Endodermal cell (in vitro differentiated cells): ENCODE measurements around the gene PTPRE. TPM values are rescaled to one million over a fixed set of nuclear protein-coding genes. Genes with fewer than 3 reads are reported as not detected.

Source experiments
- DNase-seq: peaks from one replicate; pipeline ENCODE4 v3.0.0-alpha.2; 2017
- H3K27ac ChIP-seq: 2 replicates; pipeline ENCODE4 v1.5.1; 2013; ENCODE audit warnings: mild to moderate bottlenecking, low read depth, low read length, moderate library complexity
- H3K27me3 ChIP-seq: 2 replicates; pipeline ENCODE4 v1.6.1; 2013; ENCODE audit warnings: mild to moderate bottlenecking, low read length, moderate library complexity; ENCODE audit not compliant: insufficient read depth, control insufficient read depth, poor library complexity, severe bottlenecking
- H3K36me3 ChIP-seq: 2 replicates; pipeline ENCODE4 v1.7.0; 2013; ENCODE audit warnings: mild to moderate bottlenecking, low read length, moderate library complexity; ENCODE audit not compliant: control insufficient read depth, insufficient read depth
- H3K4me1 ChIP-seq: one replicate; pipeline ENCODE4 v1.7.0; 2013; ENCODE audit warnings: low read length; ENCODE audit not compliant: control insufficient read depth, insufficient read depth
- H3K4me3 ChIP-seq: 2 replicates; pipeline ENCODE4 v1.5.1; 2013; ENCODE audit warnings: mild to moderate bottlenecking, low read length, moderate library complexity
- H3K9ac ChIP-seq: 2 replicates; pipeline ENCODE4 v1.6.1; 2013; ENCODE audit warnings: mild to moderate bottlenecking, low read length, moderate library complexity; ENCODE audit not compliant: poor library complexity, severe bottlenecking; ENCODE audit errors: extremely low read depth
- H3K9me3 ChIP-seq: 2 replicates; pipeline ENCODE4 v1.6.1; 2013; ENCODE audit warnings: mild to moderate bottlenecking, low read length, moderate library complexity; ENCODE audit not compliant: control insufficient read depth
- H3K27ac Mint-ChIP-seq: 2 replicates; pipeline ENCODE4 v1.8.0; 2020; ENCODE audit warnings: mixed read lengths
- H3K27me3 Mint-ChIP-seq: 2 replicates; pipeline ENCODE4 v1.8.0; 2021; ENCODE audit warnings: mild to moderate bottlenecking, mixed read lengths; ENCODE audit not compliant: insufficient read depth
- H3K36me3 Mint-ChIP-seq: 2 replicates; pipeline ENCODE4 v1.8.0; 2020; ENCODE audit warnings: low read depth, mixed read lengths
- H3K4me1 Mint-ChIP-seq: 2 replicates; pipeline ENCODE4 v1.8.0; 2020; ENCODE audit warnings: mixed read lengths
- H3K4me3 Mint-ChIP-seq: 2 replicates; pipeline ENCODE4 v1.8.0; 2020; ENCODE audit warnings: mild to moderate bottlenecking, moderate library complexity, mixed read lengths
- H3K9me3 Mint-ChIP-seq: 2 replicates; pipeline ENCODE4 v1.8.0; 2020; ENCODE audit warnings: mild to moderate bottlenecking, mixed read lengths
- WGBS, 2 experiments: methylation state at CpG; one replicate each; pipeline versions ENCODE4 v1.1.5 to v1.1.7; 2013; ENCODE audit warnings: missing lambda C conversion rate in 2 of 2, mixed read lengths in 1 of 2; ENCODE audit not compliant: insufficient coverage in 1 of 2, insufficient read length in 1 of 2; 5-methylcytosine and 5-hydroxymethylcytosine counted together
- total RNA-seq, 2 donors: library from RNA; stranded (reverse); fragmentation: NEBNext Ultra II Directional in 1 of 2; extraction: Animal tissue kit (Norgen Biotek cat#: 25700) in 1 of 2; gene quantifications; 2 replicates in 1 of 2; 3 replicates in 1 of 2; pipeline ENCODE4 v1.2.1, GENCODE V29; 2021
- TF ChIP-seq, protein P1 (sequence below): fragments of 200-600 bp; sonication (generic); conservative IDR thresholded peaks from 2 replicates; pipeline ENCODE4 v1.5.0; 2021; ENCODE audit warnings: antibody characterized with exemption, mild to moderate bottlenecking

Gene PTPRE
- total RNA-seq, 2 donors from 2014 or later, result 0.75 to 3.0 TPM

- H3K27me3 ChIP-seq, result no peaks in the 10 kb centered on the region
- H3K9me3 Mint-ChIP-seq, result no peaks in the 10 kb centered on the region
- no peak overlapping the region for H3K4me3 ChIP-seq
- H3K27ac ChIP-seq, result no peak overlapping the region
- no peaks in the 10 kb centered on the region for H3K36me3 ChIP-seq
- TF ChIP-seq, protein P1, sequence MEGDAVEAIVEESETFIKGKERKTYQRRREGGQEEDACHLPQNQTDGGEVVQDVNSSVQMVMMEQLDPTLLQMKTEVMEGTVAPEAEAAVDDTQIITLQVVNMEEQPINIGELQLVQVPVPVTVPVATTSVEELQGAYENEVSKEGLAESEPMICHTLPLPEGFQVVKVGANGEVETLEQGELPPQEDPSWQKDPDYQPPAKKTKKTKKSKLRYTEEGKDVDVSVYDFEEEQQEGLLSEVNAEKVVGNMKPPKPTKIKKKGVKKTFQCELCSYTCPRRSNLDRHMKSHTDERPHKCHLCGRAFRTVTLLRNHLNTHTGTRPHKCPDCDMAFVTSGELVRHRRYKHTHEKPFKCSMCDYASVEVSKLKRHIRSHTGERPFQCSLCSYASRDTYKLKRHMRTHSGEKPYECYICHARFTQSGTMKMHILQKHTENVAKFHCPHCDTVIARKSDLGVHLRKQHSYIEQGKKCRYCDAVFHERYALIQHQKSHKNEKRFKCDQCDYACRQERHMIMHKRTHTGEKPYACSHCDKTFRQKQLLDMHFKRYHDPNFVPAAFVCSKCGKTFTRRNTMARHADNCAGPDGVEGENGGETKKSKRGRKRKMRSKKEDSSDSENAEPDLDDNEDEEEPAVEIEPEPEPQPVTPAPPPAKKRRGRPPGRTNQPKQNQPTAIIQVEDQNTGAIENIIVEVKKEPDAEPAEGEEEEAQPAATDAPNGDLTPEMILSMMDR, result no peak
- H3K4me1 Mint-ChIP-seq, result peaks cover 4% of the 10 kb centered on the region
- H3K9ac ChIP-seq, result no peak overlapping the region
- H3K4me1 ChIP-seq, result peaks cover 5% of the 10 kb centered on the region
- H3K36me3 Mint-ChIP-seq, result no peaks in the 10 kb centered on the region
- no peak for DNase-seq
- no peaks in the 10 kb centered on the region for H3K9me3 ChIP-seq
- H3K4me3 Mint-ChIP-seq, result no peak overlapping the region
- H3K27ac Mint-ChIP-seq, result no peak overlapping the region
- H3K27me3 Mint-ChIP-seq, result peaks cover 15% of the 10 kb centered on the region
- 79 to 85% methylated on average over 8 to 11 of the region's 11 CpGs for WGBS, 2 experiments
Measured at GRCh38 chr10:127920306-127921074, 13.6 kb downstream of the PTPRE start.

GRCh38 chr10:127921075-127921752, 14.3 kb downstream of the PTPRE start:
- Histone ChIP-seq H3K4me3 (no peak overlapping the region), H3K4me1 (peaks cover 10% of the 10 kb centered on the region), H3K36me3 (no peaks in the 10 kb centered on the region), H3K27ac (no peak overlapping the region), H3K9ac (no peak overlapping the region), H3K27me3 (no peaks in the 10 kb centered on the region), H3K9me3 (no peaks in the 10 kb centered on the region)
- Mint-ChIP-seq H3K4me3 (no peak overlapping the region), H3K27ac (no peak overlapping the region), H3K36me3 (no peaks in the 10 kb centered on the region), H3K9me3 (no peaks in the 10 kb centered on the region), H3K27me3 (peaks cover 15% of the 10 kb centered on the region), H3K4me1 (peaks cover 11% of the 10 kb centered on the region)
- DNase-seq, result peak; percentile 29
- TF ChIP-seq, protein P1, result no peak
- WGBS, 2 experiments, result 92 to 93% methylated on average over 9 to 11 of the region's 11 CpGs

DNA sequence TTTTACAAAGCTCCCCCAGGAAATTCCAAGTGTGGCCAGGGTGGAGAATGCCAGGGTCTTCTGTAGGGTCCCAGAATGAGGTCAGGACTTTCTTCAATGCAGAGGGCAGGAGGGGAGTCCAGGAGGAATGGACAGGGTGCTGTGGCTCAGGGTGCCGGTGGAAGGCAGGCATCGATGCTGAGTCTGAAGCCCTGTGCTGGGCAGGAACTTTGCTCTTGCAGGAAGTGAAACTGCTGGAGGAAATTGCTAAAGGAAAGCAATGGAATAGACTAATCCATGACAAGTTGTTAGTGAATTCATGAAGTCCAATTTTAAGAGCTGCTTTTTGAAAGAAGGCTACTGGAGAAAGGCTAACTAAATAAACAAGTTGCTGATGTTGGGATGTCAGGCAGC, 14.8 kb downstream of the PTPRE start:
- Histone ChIP-seq H3K36me3 (no peaks in the 10 kb centered on the region), H3K4me1 (peaks cover 10% of the 10 kb centered on the region), H3K9ac (no peak overlapping the region), H3K4me3 (no peak overlapping the region), H3K27ac (no peak overlapping the region), H3K27me3 (no peaks in the 10 kb centered on the region), H3K9me3 (no peaks in the 10 kb centered on the region)
- Mint-ChIP-seq H3K27ac (no peak overlapping the region), H3K4me3 (no peak overlapping the region), H3K27me3 (peaks cover 17% of the 10 kb centered on the region), H3K4me1 (peaks cover 15% of the 10 kb centered on the region), H3K36me3 (peaks cover 2% of the 10 kb centered on the region), H3K9me3 (peaks cover 3% of the 10 kb centered on the region)
- WGBS, 2 experiments, result 95 to 100% methylated on average over 2 of the region's 2 CpGs
- no peak for DNase-seq
- TF ChIP-seq, protein P1, result no peak
